Common myeloid progenitor, CD34-positive (primary cell): ENCODE data around the gene CUTC.

Source experiments
- CTCF ChIA-PET: fragments of 350-600 bp; sonication (Branson Sonifier 250); formaldehyde crosslinking; loops from one replicate; lab custom pipeline; 2021; ENCODE audit warnings: antibody characterized with exemption; lab: Charles Lee
- POLR2A ChIA-PET: fragments of 350-600 bp; sonication (Branson Sonifier 250); formaldehyde crosslinking; loops from one replicate; lab custom pipeline; 2021; ENCODE audit warnings: antibody characterized with exemption; lab: Charles Lee
- DNase-seq, 3 donors: peaks; one replicate each; pipeline versions ENCODE4 v3.0.0 to v3.0.0-alpha.2; 2013
- H3K27ac ChIP-seq, 2 experiments: 1 replicate in 1 of 2; 2 replicates in 1 of 2; pipeline ENCODE4 v1.7.0; 2013; ENCODE audit warnings: inconsistent platforms in 2 of 2, low read length in 2 of 2, mild to moderate bottlenecking in 2 of 2, low read depth in 1 of 2, moderate library complexity in 1 of 2; ENCODE audit not compliant: severe bottlenecking in 2 of 2, insufficient read depth in 1 of 2, poor library complexity in 1 of 2
- H3K27me3 ChIP-seq, 5 experiments: replicated peaks in 2 of 5; 1 replicate in 3 of 5; 2 replicates in 2 of 5; pipeline versions ENCODE4 v1.6.1 to v1.7.0; 2013; ENCODE audit warnings: low read length in 4 of 5, mild to moderate bottlenecking in 2 of 5, moderate library complexity in 2 of 5, inconsistent platforms in 1 of 5; ENCODE audit not compliant: insufficient read depth in 5 of 5, control insufficient read depth in 4 of 5
- H3K36me3 ChIP-seq, 4 experiments: 1 replicate in 2 of 4; 2 replicates in 2 of 4; pipeline versions ENCODE4 v1.6.1 to v1.7.0; 2013; ENCODE audit warnings: low read length in 3 of 4, control low read depth in 1 of 4, mild to moderate bottlenecking in 1 of 4; ENCODE audit not compliant: control insufficient read depth in 4 of 4, insufficient read depth in 4 of 4
- H3K4me1 ChIP-seq, 4 experiments: 1 replicate in 3 of 4; 2 replicates in 1 of 4; pipeline versions ENCODE4 v1.6.1 to v1.7.1; 2013; ENCODE audit warnings: low read length in 3 of 4, mild to moderate bottlenecking in 3 of 4, control low read depth in 1 of 4, inconsistent platforms in 1 of 4, moderate library complexity in 1 of 4; ENCODE audit not compliant: control insufficient read depth in 4 of 4, insufficient read depth in 4 of 4; ENCODE audit errors: control extremely low read depth in 1 of 4
- H3K4me3 ChIP-seq, 7 experiments: 1 replicate in 4 of 7; 2 replicates in 3 of 7; pipeline versions ENCODE4 v1.5.1 to v1.7.0; 2013; ENCODE audit warnings: mild to moderate bottlenecking in 7 of 7, low read length in 6 of 7, moderate library complexity in 6 of 7, inconsistent platforms in 2 of 7, low read depth in 2 of 7, control low read depth in 1 of 7; ENCODE audit not compliant: insufficient read depth in 4 of 7, control insufficient read depth in 1 of 7; ENCODE audit errors: extremely low read depth in 1 of 7
- H3K9me3 ChIP-seq, 5 experiments: 1 replicate in 4 of 5; 2 replicates in 1 of 5; pipeline versions ENCODE4 v1.6.1 to v1.7.1; 2013; ENCODE audit warnings: low read length in 4 of 5, mild to moderate bottlenecking in 2 of 5, inconsistent platforms in 1 of 5, low read depth in 1 of 5, moderate library complexity in 1 of 5; ENCODE audit not compliant: control insufficient read depth in 4 of 5, insufficient read depth in 2 of 5; ENCODE audit errors: control extremely low read depth in 1 of 5
- WGBS: methylation state at CpG from one replicate; pipeline ENCODE4 v1.1.5; 2013; ENCODE audit not compliant: insufficient coverage; 5-methylcytosine and 5-hydroxymethylcytosine counted together

Gene CUTC

GRCh38 chr10:99767901-99768300 is 35.9 kb downstream of the CUTC start:
- CTCF ChIA-PET: interaction anchor here (1.0 kb wide), 2 partner anchors 268 to 574 kb away, joined by 3 read pairs; no protein-coding TSS in a partner anchor
- 100% methylated on average over 1 of the region's 5 CpGs for WGBS

DNA sequence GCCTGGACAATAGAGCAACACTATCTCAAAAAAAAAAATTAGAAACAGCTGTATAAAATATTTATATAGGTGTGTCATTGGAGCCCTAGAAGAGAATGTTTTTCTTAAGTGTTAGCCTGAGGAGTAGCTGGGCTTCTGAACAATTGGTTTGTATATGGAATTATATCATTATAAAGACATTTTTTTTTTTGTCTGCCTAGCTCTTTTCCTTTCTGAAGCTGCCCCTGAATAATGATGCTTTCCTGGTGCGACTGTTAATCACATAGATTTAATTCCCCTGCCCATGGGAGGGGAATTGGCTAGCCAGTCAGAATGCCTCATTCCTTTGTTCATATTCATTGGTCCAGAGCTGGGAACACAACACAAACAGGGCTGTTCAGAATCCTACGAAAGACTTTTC is 36.5 kb downstream of the CUTC start:
- Histone ChIP-seq H3K4me3 (no peak overlapping the region), H3K9me3 (no peaks in the 10 kb centered on the region), H3K36me3 (no peaks in the 10 kb centered on the region), H3K4me1 (no peaks in the 10 kb centered on the region), H3K27ac (no peak overlapping the region), H3K27me3 (no peaks in the 10 kb centered on the region)
- ChIA-PET CTCF (interaction anchor here (0.8 to 1.0 kb wide), 4 partner anchors 9 to 573 kb away, joined by 3 read pairs; no protein-coding TSS in a partner anchor), POLR2A (no interaction called here)
- WGBS: 100% methylated on average over 2 of the region's 2 CpGs
- DNase-seq: no peak

More at GRCh38 chr10:99767901-99768300, 35.9 kb downstream of the CUTC start:
- POLR2A ChIA-PET: no interaction called here
- H3K27me3 ChIP-seq: no peaks in the 10 kb centered on the region
- H3K4me3 ChIP-seq: no peak overlapping the region
- DNase-seq: no peak
- no peaks in the 10 kb centered on the region for H3K36me3 ChIP-seq
- no peaks in the 10 kb centered on the region for H3K4me1 ChIP-seq
- H3K27ac ChIP-seq: no peak overlapping the region
- no peaks in the 10 kb centered on the region for H3K9me3 ChIP-seq

DNA sequence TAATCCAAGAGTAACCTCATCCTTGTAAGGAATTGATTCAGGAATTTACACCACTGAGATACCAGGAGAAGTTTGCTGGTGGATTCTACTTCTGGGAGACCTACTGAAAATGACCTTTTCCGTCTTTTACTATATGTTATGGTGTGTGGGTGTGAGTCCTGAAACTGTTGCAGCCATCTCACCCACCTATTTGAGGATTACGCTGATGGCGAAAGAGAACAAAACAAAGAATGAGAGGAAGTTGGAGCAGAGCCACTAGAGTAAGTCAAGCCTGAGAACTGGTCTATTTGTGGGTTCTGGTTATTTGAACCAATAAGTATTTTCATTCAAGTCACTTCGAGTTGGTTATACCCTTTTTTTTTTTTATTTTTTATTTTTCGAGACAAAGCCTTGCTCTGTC is 37.7 kb downstream of the CUTC start:
- CTCF ChIA-PET: interaction anchor here (1.0 kb wide), 1 partner anchor 10 kb away, joined by 3 read pairs; no protein-coding TSS in a partner anchor
- POLR2A ChIA-PET: no interaction called here
- H3K9me3 ChIP-seq: no peaks in the 10 kb centered on the region
- no peaks in the 10 kb centered on the region for H3K27me3 ChIP-seq
- no peaks in the 10 kb centered on the region for H3K4me1 ChIP-seq
- no peak for DNase-seq
- H3K36me3 ChIP-seq: no peaks in the 10 kb centered on the region
- WGBS: 90% methylated on average over 2 of the region's 5 CpGs
- H3K4me3 ChIP-seq: no peak overlapping the region
- H3K27ac ChIP-seq: no peak overlapping the region

GRCh38 chr10:99770408-99771045 is 38.5 kb downstream of the CUTC start:
- WGBS: 100% methylated on average over 1 of the region's 4 CpGs
- Histone ChIP-seq H3K4me3 (no peak overlapping the region), H3K4me1 (no peaks in the 10 kb centered on the region), H3K27ac (no peak overlapping the region), H3K9me3 (no peaks in the 10 kb centered on the region), H3K36me3 (no peaks in the 10 kb centered on the region), H3K27me3 (no peaks in the 10 kb centered on the region)
- no peak for DNase-seq
- ChIA-PET CTCF (no interaction called here), POLR2A (no interaction called here)

DNA sequence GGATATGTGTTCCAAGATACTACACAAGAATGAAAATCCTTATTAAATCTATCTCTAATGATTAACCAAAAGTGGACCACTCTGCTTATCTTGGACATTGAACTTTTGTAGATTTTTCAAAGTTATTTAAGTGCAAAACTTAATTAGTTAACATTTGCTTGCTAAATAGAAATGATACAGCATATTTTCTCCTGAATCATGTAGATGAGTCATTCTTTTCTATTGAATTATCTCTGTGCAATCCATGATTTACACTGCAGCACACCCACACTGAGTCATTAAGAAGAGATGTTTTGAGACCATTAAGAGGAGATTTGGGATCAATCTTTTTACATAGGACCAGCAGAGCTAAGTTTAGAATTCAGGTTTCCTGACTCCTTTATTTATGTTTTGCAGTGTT is 43.8 kb downstream of the CUTC start:
- Histone ChIP-seq H3K36me3 (no peaks in the 10 kb centered on the region), H3K27me3 (no peaks in the 10 kb centered on the region), H3K4me3 (no peak overlapping the region), H3K4me1 (peaks cover 4 to 38% (median 8%) of the 10 kb centered on the region in 4 experiments), H3K27ac (no peak overlapping the region), H3K9me3 (peaks cover 0 to 3% (median 0%) of the 10 kb centered on the region in 5 experiments)
- ChIA-PET CTCF (no interaction called here), POLR2A (no interaction called here)
- DNase-seq: peak; percentile 33 to 81 (median 74)

DNA sequence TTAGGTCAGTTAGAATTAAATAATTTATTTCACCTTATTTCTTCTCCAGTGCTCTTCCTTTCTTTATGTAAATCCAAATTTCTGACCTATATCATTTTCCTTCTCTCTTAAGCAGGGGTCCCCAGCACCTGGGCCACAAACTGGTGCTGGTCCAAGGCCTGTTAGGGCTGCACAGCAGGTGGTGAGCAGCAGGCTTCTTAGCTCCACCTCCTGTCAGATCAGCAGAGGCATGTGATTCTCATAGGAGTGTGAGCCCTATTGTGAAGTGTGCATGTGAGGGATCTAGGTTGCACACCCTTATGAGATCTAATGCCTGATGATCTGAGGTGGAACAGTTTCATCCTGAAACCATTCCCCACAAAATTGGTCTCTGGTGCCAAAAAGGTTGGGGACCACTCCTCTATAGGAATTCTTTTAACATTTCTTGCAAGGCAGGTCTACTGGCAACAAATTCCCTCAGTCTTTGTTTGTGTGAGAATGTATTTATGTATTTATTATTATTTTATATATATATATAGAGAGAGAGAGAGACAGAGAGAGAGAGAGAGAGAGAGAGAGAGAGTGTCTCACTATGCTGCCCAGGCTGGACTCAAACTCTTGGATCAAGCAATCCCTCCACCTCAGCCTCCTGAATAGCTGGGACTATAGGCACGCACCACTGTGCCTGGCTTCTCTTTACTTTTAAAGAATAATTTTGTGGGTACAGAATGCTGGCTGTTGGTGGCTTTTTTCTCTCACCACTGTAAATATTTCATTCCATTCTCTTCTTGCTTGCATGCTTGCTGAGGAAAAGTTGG is 46.1 kb downstream of the CUTC start:
- WGBS: no CpG with 5 or more reads among the region's 1 CpG
- Histone ChIP-seq H3K9me3 (peaks cover 0 to 3% (median 0%) of the 10 kb centered on the region in 5 experiments), H3K4me1 (peaks cover 4 to 38% (median 8%) of the 10 kb centered on the region in 4 experiments), H3K36me3 (no peaks in the 10 kb centered on the region), H3K4me3 (no peak overlapping the region), H3K27ac (no peak overlapping the region), H3K27me3 (no peaks in the 10 kb centered on the region)
- ChIA-PET CTCF (no interaction called here), POLR2A (no interaction called here)
- DNase-seq: peak in 1 of 3 donors; percentile 12

DNA sequence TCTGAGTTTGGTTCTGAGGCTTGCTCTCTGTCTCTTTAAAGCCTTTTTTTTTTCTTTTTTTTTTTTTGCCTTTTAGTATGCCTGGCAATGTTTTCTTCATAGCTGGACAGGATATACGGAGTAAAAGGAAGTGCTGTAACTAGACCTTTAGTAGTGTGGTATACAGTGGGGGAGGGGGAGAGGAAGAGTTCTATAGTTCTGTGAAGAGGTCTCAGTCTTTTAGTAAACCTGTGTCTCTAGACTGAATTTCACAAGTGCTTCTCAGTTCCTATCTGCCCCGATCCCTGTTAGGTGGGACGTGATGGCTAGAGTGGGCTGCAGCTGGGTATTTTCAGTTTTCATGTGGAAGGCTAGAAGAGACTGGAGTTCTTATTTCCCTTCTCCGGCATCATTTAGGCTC is 47.3 kb downstream of the CUTC start:
- peak in 2 of 3 donors; percentile 42 to 44 for DNase-seq
- H3K4me3 ChIP-seq: peak overlapping the region in 2 of 7 experiments; percentile 17 to 56
- WGBS: 67% methylated on average over 2 of the region's 4 CpGs
- H3K27ac ChIP-seq: no peak overlapping the region
- H3K27me3 ChIP-seq: no peaks in the 10 kb centered on the region
- no peaks in the 10 kb centered on the region for H3K36me3 ChIP-seq
- ChIA-PET CTCF (no interaction called here), POLR2A (no interaction called here)
- H3K4me1 ChIP-seq: peaks cover 4 to 38% (median 8%) of the 10 kb centered on the region in 4 experiments
- peaks cover 0 to 3% (median 0%) of the 10 kb centered on the region in 5 experiments for H3K9me3 ChIP-seq
